Neural progenitor cell (in vitro differentiated cells): Measurements from ENCODE around the gene RBFOX2. TPM values are rescaled to one million over a fixed set of nuclear protein-coding genes. Genes with fewer than 3 reads are reported as not detected.

ENCODE experiments used
- DNase-seq: peaks from one replicate; pipeline ENCODE4 v3.0.0-alpha.2; 2016; ENCODE audit warnings: low spot score
- H2AFZ ChIP-seq: fragments of 200-600 bp; sonication (generic); replicated peaks from 2 replicates; pipeline ENCODE4 v1.6.1; 2016; ENCODE audit warnings: antibody characterized with exemption
- H3F3A ChIP-seq: fragments of 200-600 bp; sonication (generic); 2 replicates; pipeline ENCODE4 v1.6.1; 2016; ENCODE audit warnings: antibody characterized with exemption, low read depth
- H3K27ac ChIP-seq: fragments of 200-600 bp; sonication (generic); 2 replicates; pipeline ENCODE4 v1.5.1; 2016; ENCODE audit warnings: mild to moderate bottlenecking
- H3K27me3 ChIP-seq: fragments of 200-600 bp; sonication (generic); 2 replicates; pipeline ENCODE4 v1.6.1; 2016; ENCODE audit warnings: mild to moderate bottlenecking, moderate library complexity
- H3K36me3 ChIP-seq: fragments of 200-600 bp; sonication (generic); 2 replicates; pipeline ENCODE4 v1.5.1; 2016
- H3K4me1 ChIP-seq: fragments of 200-600 bp; sonication (generic); 2 replicates; pipeline ENCODE4 v1.6.1; 2016; ENCODE audit warnings: mixed run types
- H3K4me2 ChIP-seq: fragments of 200-600 bp; sonication (generic); 2 replicates; pipeline ENCODE4 v1.6.1; 2016
- H3K4me3 ChIP-seq: fragments of 200-600 bp; sonication (generic); 2 replicates; pipeline ENCODE4 v1.5.1; 2016
- H3K79me2 ChIP-seq: fragments of 200-600 bp; sonication (generic); 2 replicates; pipeline ENCODE4 v1.6.1; 2016; ENCODE audit warnings: low read depth
- H3K9ac ChIP-seq: fragments of 200-600 bp; sonication (generic); 2 replicates; pipeline ENCODE4 v1.6.1; 2016
- H3K9me3 ChIP-seq: fragments of 200-600 bp; sonication (generic); 2 replicates; pipeline ENCODE4 v1.5.1; 2016; ENCODE audit warnings: low read depth
- H4K20me1 ChIP-seq: fragments of 200-600 bp; sonication (generic); 2 replicates; pipeline ENCODE4 v1.6.1; 2016; ENCODE audit warnings: low read depth
- H3K27ac Mint-ChIP-seq: 3 replicates; pipeline ENCODE4 v1.8.0; 2021; ENCODE audit warnings: mixed read lengths
- H3K27me3 Mint-ChIP-seq: 2 replicates; pipeline ENCODE4 v1.8.0; 2022; ENCODE audit warnings: low read depth, mild to moderate bottlenecking, inconsistent platforms, moderate library complexity, mixed read lengths; ENCODE audit not compliant: insufficient read depth
- H3K36me3 Mint-ChIP-seq: 3 replicates; pipeline ENCODE4 v1.8.0; 2021; ENCODE audit warnings: mixed read lengths
- H3K4me1 Mint-ChIP-seq: 3 replicates; pipeline ENCODE4 v1.8.0; 2021; ENCODE audit warnings: mixed read lengths
- H3K4me3 Mint-ChIP-seq: 3 replicates; pipeline ENCODE4 v1.8.0; 2021; ENCODE audit warnings: mild to moderate bottlenecking, moderate library complexity, mixed read lengths
- H3K9me3 Mint-ChIP-seq: 3 replicates; pipeline ENCODE4 v1.8.0; 2020; ENCODE audit warnings: mixed read lengths
- EZH2 ChIP-seq: fragments of 200-600 bp; sonication (generic); IDR thresholded peaks from 2 replicates; pipeline ENCODE4 v1.6.1; 2017; ENCODE audit warnings: antibody characterized with exemption, mild to moderate bottlenecking, moderate library complexity
- EZH2phosphoT487 ChIP-seq: fragments of 200-600 bp; sonication (generic); IDR thresholded peaks from 2 replicates; pipeline ENCODE4 v1.6.1; 2017; ENCODE audit warnings: antibody characterized with exemption
- total RNA-seq: library from RNA; depleted of rRNA; stranded (reverse); fragments of >200 nt; gene quantifications from 2 replicates; pipeline ENCODE4 v1.2.3, GENCODE V29; 2015; ENCODE audit warnings: low replicate concordance
- TF ChIP-seq, protein P1 (sequence below): fragments of 200-600 bp; sonication (generic); IDR thresholded peaks from 2 replicates; pipeline ENCODE4 v1.5.1; 2017; ENCODE audit warnings: antibody characterized with exemption, mild to moderate bottlenecking

Gene RBFOX2
- total RNA-seq, 1 donor from 2014 or later = 163 TPM

DNA sequence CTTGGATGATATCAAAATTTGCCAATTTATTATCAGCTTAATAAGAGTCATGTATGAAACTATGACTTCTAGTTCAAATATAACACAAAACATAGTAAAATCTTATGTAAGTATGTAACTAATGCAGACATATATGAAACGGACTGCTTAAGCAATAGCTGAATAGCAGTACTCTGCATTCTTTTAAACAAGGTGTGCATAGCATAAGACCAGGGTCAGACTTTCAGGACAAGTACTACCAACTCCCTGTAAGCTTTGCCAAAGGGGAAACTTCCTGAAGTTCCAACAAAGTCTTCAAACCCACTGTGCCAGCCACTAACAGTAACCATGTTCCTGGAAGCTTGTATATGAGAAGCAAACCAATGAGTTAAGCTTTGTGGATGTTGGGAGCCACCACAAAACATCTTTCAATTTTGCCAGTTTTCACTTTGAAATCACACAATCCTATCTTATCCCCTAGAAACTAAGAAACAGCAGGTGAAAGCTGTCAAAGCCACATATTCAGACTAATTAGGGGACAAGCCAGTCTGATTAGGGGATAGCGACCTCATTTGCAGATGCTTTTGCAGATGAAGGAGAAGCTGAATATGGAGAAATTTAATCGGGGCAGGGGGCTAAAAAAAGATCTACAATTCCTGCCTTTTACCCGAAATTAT is 13.3 kb downstream of the RBFOX2 start:
- H3K9ac ChIP-seq = no peak overlapping the region
- DNase-seq = no peak

DNA sequence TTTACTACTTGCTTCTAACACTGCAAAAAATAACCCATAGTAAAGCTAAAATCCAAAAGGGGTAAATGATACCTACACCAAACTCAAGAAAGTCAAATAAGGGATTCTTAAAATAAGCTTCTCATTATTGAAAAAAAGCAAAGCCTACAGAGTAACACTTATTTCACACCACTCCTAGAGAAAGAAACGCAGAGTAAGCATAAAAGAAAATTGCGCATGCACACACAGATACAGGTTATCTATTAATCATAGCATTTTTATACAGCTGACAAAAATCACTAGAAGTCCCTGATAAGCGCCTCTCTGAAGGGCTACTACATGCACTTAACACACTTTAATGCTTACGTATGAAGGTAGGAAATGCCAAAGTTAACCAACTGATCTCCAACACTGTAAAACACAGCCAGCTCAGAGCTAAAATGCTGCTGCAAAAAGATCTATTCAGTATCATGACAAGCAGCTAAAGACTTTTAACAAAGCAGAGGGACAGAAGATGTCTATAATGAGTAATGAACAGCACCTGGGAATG is 14.0 kb downstream of the RBFOX2 start:
- Mint-ChIP-seq H3K36me3 (peaks cover under 1% of the 10 kb centered on the region), H3K4me3 (no peak overlapping the region)
- H4K20me1 ChIP-seq = peaks cover 94% of the 10 kb centered on the region

More for the DNA sequence above, 13.3 kb downstream of the RBFOX2 start:
- H3K79me2 ChIP-seq = peaks cover 98% of the 10 kb centered on the region
- H3K4me1 ChIP-seq = peaks cover 55% of the 10 kb centered on the region
- no peak overlapping the region for H3K4me3 ChIP-seq
- peaks cover 71% of the 10 kb centered on the region for H3K4me1 Mint-ChIP-seq
- peaks cover 34% of the 10 kb centered on the region for H3F3A ChIP-seq
- peaks cover 88% of the 10 kb centered on the region for H4K20me1 ChIP-seq
- no peak for TF ChIP-seq EZH2phosphoT487
- TF ChIP-seq EZH2 = no peak
- peaks cover 4% of the 10 kb centered on the region for H3K36me3 Mint-ChIP-seq
- no peak overlapping the region for H2AFZ ChIP-seq
- no peaks in the 10 kb centered on the region for H3K27me3 ChIP-seq
- no peaks in the 10 kb centered on the region for H3K9me3 ChIP-seq
- H3K4me2 ChIP-seq = no peak overlapping the region
- no peak overlapping the region for H3K4me3 Mint-ChIP-seq
- H3K9me3 Mint-ChIP-seq = peaks cover 3% of the 10 kb centered on the region
- H3K27ac Mint-ChIP-seq = no peak overlapping the region
- H3K27ac ChIP-seq = no peak overlapping the region
- no peaks in the 10 kb centered on the region for H3K27me3 Mint-ChIP-seq
- H3K36me3 ChIP-seq = no peaks in the 10 kb centered on the region

DNA sequence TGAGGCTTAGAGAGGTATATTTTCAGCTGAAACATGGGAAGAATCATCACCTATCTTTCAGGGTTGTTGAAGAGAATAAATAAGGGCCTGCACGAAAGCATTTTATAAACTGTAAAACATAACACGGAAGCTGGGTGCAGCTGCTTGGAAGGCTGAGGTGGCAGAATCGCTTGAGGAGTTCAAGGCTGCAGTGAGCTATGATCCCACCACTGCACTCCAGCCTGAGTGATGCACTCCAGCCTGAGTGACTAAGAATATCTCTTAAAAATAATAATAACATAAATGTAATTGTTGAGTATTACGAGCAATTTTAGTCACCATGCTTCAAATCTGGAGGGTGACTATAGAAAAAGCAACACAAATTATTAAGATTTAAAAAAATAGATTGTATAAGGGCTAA is 16.3 kb downstream of the RBFOX2 start:
- Histone ChIP-seq H3K9me3 (no peaks in the 10 kb centered on the region), H3K4me3 (no peak overlapping the region), H3K36me3 (no peaks in the 10 kb centered on the region), H3K79me2 (peaks cover 95% of the 10 kb centered on the region), H3K27ac (no peak overlapping the region), H3F3A (peaks cover 30% of the 10 kb centered on the region), H3K27me3 (no peaks in the 10 kb centered on the region), H2AFZ (no peak overlapping the region), H3K9ac (no peak overlapping the region), H3K4me1 (peaks cover 48% of the 10 kb centered on the region), H3K4me2 (no peak overlapping the region), H4K20me1 (peaks cover 95% of the 10 kb centered on the region)
- Mint-ChIP-seq H3K4me1 (peaks cover 67% of the 10 kb centered on the region), H3K9me3 (no peaks in the 10 kb centered on the region), H3K27me3 (no peaks in the 10 kb centered on the region), H3K27ac (no peak overlapping the region), H3K36me3 (no peaks in the 10 kb centered on the region), H3K4me3 (no peak overlapping the region)
- TF ChIP-seq EZH2 (no peak), EZH2phosphoT487 (no peak)
- TF ChIP-seq, protein P1, sequence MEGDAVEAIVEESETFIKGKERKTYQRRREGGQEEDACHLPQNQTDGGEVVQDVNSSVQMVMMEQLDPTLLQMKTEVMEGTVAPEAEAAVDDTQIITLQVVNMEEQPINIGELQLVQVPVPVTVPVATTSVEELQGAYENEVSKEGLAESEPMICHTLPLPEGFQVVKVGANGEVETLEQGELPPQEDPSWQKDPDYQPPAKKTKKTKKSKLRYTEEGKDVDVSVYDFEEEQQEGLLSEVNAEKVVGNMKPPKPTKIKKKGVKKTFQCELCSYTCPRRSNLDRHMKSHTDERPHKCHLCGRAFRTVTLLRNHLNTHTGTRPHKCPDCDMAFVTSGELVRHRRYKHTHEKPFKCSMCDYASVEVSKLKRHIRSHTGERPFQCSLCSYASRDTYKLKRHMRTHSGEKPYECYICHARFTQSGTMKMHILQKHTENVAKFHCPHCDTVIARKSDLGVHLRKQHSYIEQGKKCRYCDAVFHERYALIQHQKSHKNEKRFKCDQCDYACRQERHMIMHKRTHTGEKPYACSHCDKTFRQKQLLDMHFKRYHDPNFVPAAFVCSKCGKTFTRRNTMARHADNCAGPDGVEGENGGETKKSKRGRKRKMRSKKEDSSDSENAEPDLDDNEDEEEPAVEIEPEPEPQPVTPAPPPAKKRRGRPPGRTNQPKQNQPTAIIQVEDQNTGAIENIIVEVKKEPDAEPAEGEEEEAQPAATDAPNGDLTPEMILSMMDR = no peak
- DNase-seq = no peak

More for the DNA sequence above, 14.0 kb downstream of the RBFOX2 start:
- no peak for DNase-seq
- H3K4me1 ChIP-seq = peaks cover 61% of the 10 kb centered on the region
- H3K4me2 ChIP-seq = no peak overlapping the region
- H3F3A ChIP-seq = peaks cover 39% of the 10 kb centered on the region
- peaks cover under 1% of the 10 kb centered on the region for H3K9me3 Mint-ChIP-seq
- H3K9me3 ChIP-seq = no peaks in the 10 kb centered on the region
- no peak overlapping the region for H3K4me3 ChIP-seq
- H3K27ac ChIP-seq = no peak overlapping the region
- no peak for TF ChIP-seq EZH2
- no peak for TF ChIP-seq EZH2phosphoT487
- TF ChIP-seq, protein P1 = no peak
- H3K27me3 ChIP-seq = no peaks in the 10 kb centered on the region
- H3K79me2 ChIP-seq = peaks cover 95% of the 10 kb centered on the region
- H2AFZ ChIP-seq = no peak overlapping the region
- H3K9ac ChIP-seq = no peak overlapping the region
- H3K36me3 ChIP-seq = no peaks in the 10 kb centered on the region
- H3K27me3 Mint-ChIP-seq = no peaks in the 10 kb centered on the region
- peaks cover 78% of the 10 kb centered on the region for H3K4me1 Mint-ChIP-seq
- H3K27ac Mint-ChIP-seq = no peak overlapping the region

DNA sequence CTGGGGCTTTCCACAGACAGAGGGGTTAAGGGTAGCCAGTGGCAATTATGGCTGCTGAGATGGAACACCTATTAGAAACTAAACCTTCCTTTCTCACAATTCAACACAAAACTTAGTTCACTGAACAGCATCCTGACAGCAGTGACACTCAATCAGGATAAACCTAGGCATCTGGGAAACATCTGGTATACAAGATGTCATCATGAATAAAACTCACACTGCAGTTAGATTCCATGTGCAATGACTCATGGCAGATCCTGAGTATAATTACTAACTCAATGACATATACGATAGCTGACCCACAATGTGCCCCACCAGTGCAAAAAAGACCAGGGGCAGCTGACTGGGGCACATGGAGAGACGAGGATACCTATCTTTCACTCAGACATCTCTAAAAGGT is 17.7 kb downstream of the RBFOX2 start:
- Mint-ChIP-seq H3K4me3 (no peak overlapping the region), H3K27ac (no peak overlapping the region), H3K27me3 (no peaks in the 10 kb centered on the region), H3K9me3 (no peaks in the 10 kb centered on the region), H3K4me1 (peaks cover 53% of the 10 kb centered on the region), H3K36me3 (no peaks in the 10 kb centered on the region)
- Histone ChIP-seq H3K9ac (no peak overlapping the region), H2AFZ (no peak overlapping the region), H3K27me3 (no peaks in the 10 kb centered on the region), H4K20me1 (peaks cover 94% of the 10 kb centered on the region), H3K36me3 (no peaks in the 10 kb centered on the region), H3F3A (peaks cover 26% of the 10 kb centered on the region), H3K4me2 (peak overlapping the region; percentile 60), H3K79me2 (peaks cover 95% of the 10 kb centered on the region), H3K4me1 (peaks cover 34% of the 10 kb centered on the region), H3K27ac (peak overlapping the region; percentile 64), H3K4me3 (no peak overlapping the region), H3K9me3 (no peaks in the 10 kb centered on the region)
- DNase-seq = no peak
- TF ChIP-seq, protein P1 = no peak
- TF ChIP-seq EZH2 = no peak
- TF ChIP-seq EZH2phosphoT487 = no peak
